H1 (cell line): ENCODE data around the gene SMOC2. TPM values are rescaled to one million over a fixed set of nuclear protein-coding genes. Genes with fewer than 3 reads are reported as not detected.

Experiments used
- CTCF ChIP-seq, 3 experiments: IDR thresholded peaks; 1 replicate in 2 of 3; 2 replicates in 1 of 3; pipeline versions ENCODE4 v1.5.1 to v1.6.1; 2011; ENCODE audit warnings: low read length in 3 of 3, mild to moderate bottlenecking in 3 of 3, inconsistent platforms in 2 of 3, low read depth in 1 of 3, moderate library complexity in 1 of 3; ENCODE audit not compliant: insufficient read depth in 1 of 3; ENCODE audit errors: control extremely low read depth in 1 of 3
- HDAC6 ChIP-seq: IDR thresholded peaks from one replicate; pipeline ENCODE4 v1.7.1; 2012; ENCODE audit warnings: low read depth, mild to moderate bottlenecking, inconsistent platforms, low read length, moderate library complexity
- JUND ChIP-seq: IDR thresholded peaks from 2 replicates; pipeline ENCODE4 v1.6.1; 2011; ENCODE audit warnings: mild to moderate bottlenecking, improper control_type of control experiment, low read length
- MAFK ChIP-seq: IDR thresholded peaks from 2 replicates; pipeline ENCODE4 v1.6.1; 2012; ENCODE audit warnings: low read depth, mild to moderate bottlenecking, improper control_type of control experiment, low read length
- POLR2AphosphoS5 ChIP-seq: IDR thresholded peaks from 2 replicates; pipeline ENCODE4 v1.6.1; 2011; ENCODE audit warnings: low read depth, low read length
- SAP30 ChIP-seq: fragments of 300-600 bp; sonication (generic); IDR thresholded peaks from 2 replicates; pipeline ENCODE4 v1.7.1; 2012; ENCODE audit warnings: low read length, moderate library complexity, mild to moderate bottlenecking, inconsistent platforms; ENCODE audit not compliant: insufficient read depth, insufficient replicate concordance
- SUZ12 ChIP-seq: fragments of 200-600 bp; sonication (generic); IDR thresholded peaks from 2 replicates; pipeline ENCODE4 v1.6.1; 2012; ENCODE audit warnings: mild to moderate bottlenecking, inconsistent platforms, low read length, moderate library complexity, mixed read lengths
- TAF1 ChIP-seq: IDR thresholded peaks from 2 replicates; pipeline ENCODE4 v1.6.1; 2011; ENCODE audit warnings: mild to moderate bottlenecking, low read depth, low read length
- polyA plus RNA-seq, 7 experiments: library from polyadenylated mRNA; depleted of rRNA in 3 of 7; stranded (reverse) in 5 of 7; unstranded in 2 of 7; fragments of >200 nt in 5 of 7; fragments of 200-250 nt in 2 of 7; gene quantifications; 1 replicate in 5 of 7; 2 replicates in 1 of 7; 4 replicates in 1 of 7; pipeline versions ENCODE4 v1.2.1 to v1.2.3, GENCODE V29; 2011 to 2013; ENCODE audit warnings: missing spikeins in 2 of 7, mixed read lengths in 2 of 7
- total RNA-seq: library from RNA; stranded (reverse); fragmentation: NEBNext Ultra II Directional; extraction: Animal tissue kit (Norgen Biotek cat#: 25700); gene quantifications from 2 replicates; pipeline ENCODE4 v1.2.1, GENCODE V29; 2021
- TF ChIP-seq, protein P1 (sequence below): fragments of 300-600 bp; sonication (generic); IDR thresholded peaks from 2 replicates; pipeline ENCODE4 v1.7.1; 2012; ENCODE audit warnings: low read length, moderate library complexity, mild to moderate bottlenecking, inconsistent platforms; ENCODE audit not compliant: insufficient replicate concordance

The SMOC2 gene
- total and polyA plus RNA-seq, 2 of the 8 experiments (the other 6 are each of a cell fraction or from before 2014, with no cell fraction given), result 7.7 to 8.5 TPM

- TF ChIP-seq, protein P1, sequence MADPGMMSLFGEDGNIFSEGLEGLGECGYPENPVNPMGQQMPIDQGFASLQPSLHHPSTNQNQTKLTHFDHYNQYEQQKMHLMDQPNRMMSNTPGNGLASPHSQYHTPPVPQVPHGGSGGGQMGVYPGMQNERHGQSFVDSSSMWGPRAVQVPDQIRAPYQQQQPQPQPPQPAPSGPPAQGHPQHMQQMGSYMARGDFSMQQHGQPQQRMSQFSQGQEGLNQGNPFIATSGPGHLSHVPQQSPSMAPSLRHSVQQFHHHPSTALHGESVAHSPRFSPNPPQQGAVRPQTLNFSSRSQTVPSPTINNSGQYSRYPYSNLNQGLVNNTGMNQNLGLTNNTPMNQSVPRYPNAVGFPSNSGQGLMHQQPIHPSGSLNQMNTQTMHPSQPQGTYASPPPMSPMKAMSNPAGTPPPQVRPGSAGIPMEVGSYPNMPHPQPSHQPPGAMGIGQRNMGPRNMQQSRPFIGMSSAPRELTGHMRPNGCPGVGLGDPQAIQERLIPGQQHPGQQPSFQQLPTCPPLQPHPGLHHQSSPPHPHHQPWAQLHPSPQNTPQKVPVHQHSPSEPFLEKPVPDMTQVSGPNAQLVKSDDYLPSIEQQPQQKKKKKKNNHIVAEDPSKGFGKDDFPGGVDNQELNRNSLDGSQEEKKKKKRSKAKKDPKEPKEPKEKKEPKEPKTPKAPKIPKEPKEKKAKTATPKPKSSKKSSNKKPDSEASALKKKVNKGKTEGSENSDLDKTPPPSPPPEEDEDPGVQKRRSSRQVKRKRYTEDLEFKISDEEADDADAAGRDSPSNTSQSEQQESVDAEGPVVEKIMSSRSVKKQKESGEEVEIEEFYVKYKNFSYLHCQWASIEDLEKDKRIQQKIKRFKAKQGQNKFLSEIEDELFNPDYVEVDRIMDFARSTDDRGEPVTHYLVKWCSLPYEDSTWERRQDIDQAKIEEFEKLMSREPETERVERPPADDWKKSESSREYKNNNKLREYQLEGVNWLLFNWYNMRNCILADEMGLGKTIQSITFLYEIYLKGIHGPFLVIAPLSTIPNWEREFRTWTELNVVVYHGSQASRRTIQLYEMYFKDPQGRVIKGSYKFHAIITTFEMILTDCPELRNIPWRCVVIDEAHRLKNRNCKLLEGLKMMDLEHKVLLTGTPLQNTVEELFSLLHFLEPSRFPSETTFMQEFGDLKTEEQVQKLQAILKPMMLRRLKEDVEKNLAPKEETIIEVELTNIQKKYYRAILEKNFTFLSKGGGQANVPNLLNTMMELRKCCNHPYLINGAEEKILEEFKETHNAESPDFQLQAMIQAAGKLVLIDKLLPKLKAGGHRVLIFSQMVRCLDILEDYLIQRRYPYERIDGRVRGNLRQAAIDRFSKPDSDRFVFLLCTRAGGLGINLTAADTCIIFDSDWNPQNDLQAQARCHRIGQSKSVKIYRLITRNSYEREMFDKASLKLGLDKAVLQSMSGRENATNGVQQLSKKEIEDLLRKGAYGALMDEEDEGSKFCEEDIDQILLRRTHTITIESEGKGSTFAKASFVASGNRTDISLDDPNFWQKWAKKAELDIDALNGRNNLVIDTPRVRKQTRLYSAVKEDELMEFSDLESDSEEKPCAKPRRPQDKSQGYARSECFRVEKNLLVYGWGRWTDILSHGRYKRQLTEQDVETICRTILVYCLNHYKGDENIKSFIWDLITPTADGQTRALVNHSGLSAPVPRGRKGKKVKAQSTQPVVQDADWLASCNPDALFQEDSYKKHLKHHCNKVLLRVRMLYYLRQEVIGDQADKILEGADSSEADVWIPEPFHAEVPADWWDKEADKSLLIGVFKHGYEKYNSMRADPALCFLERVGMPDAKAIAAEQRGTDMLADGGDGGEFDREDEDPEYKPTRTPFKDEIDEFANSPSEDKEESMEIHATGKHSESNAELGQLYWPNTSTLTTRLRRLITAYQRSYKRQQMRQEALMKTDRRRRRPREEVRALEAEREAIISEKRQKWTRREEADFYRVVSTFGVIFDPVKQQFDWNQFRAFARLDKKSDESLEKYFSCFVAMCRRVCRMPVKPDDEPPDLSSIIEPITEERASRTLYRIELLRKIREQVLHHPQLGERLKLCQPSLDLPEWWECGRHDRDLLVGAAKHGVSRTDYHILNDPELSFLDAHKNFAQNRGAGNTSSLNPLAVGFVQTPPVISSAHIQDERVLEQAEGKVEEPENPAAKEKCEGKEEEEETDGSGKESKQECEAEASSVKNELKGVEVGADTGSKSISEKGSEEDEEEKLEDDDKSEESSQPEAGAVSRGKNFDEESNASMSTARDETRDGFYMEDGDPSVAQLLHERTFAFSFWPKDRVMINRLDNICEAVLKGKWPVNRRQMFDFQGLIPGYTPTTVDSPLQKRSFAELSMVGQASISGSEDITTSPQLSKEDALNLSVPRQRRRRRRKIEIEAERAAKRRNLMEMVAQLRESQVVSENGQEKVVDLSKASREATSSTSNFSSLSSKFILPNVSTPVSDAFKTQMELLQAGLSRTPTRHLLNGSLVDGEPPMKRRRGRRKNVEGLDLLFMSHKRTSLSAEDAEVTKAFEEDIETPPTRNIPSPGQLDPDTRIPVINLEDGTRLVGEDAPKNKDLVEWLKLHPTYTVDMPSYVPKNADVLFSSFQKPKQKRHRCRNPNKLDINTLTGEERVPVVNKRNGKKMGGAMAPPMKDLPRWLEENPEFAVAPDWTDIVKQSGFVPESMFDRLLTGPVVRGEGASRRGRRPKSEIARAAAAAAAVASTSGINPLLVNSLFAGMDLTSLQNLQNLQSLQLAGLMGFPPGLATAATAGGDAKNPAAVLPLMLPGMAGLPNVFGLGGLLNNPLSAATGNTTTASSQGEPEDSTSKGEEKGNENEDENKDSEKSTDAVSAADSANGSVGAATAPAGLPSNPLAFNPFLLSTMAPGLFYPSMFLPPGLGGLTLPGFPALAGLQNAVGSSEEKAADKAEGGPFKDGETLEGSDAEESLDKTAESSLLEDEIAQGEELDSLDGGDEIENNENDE, result no peak
- TF ChIP-seq SUZ12, result no peak
- no peak for TF ChIP-seq JUND
- TF ChIP-seq TAF1, result no peak
- TF ChIP-seq SAP30, result no peak
- no peak for TF ChIP-seq MAFK
- no peak for TF ChIP-seq POLR2AphosphoS5
- no peak for TF ChIP-seq CTCF (IDR thresholded peaks at IDR 0.05; ENCODE audit: control extremely low read depth in 1 of 3, insufficient read depth in 1 of 3, low read depth in 1 of 3, low read length in 3 of 3)
- no peak for TF ChIP-seq HDAC6
These were observed 185.1 kb downstream of the SMOC2 start (continued) for GRCh38 chr6:168626046-168626602.
